H1 (cell line): ENCODE results near the gene IL17A. TPM values are rescaled to one million over a fixed set of nuclear protein-coding genes. Genes with fewer than 3 reads are reported as not detected.
"Not testable (repeated sequence)": the region's sequence is repeated elsewhere in the genome, so short reads cannot be mapped to it uniquely, and the experiment has no call there.

Experiments used
- CTCF ChIA-PET: fragments of 300-600 bp; sonication (Branson Sonifier 250); formaldehyde crosslinking; loops from one replicate; lab custom pipeline; 2021; ENCODE audit not compliant: partially characterized antibody; lab: Charles Lee
- POLR2A ChIA-PET: fragments of 300-600 bp; sonication (Branson Sonifier 250); formaldehyde crosslinking; loops from one replicate; lab custom pipeline; 2021; ENCODE audit warnings: inconsistent platforms; ENCODE audit not compliant: partially characterized antibody; lab: Charles Lee
- DNase-seq, 2 experiments: peaks; one replicate each; pipeline versions ENCODE4 v3.0.0 to v3.0.0-alpha.2; 2010 to 2022; ENCODE audit warnings: low spot score in 2 of 2, low read depth in 1 of 2, mixed read lengths in 1 of 2
- FAIRE-seq: peaks from 2 replicates; lab custom pipeline; 2011; peaks lifted over from hg19 to GRCh38; lab: Jason Lieb, UNC
- H2AFZ ChIP-seq: 2 replicates; pipeline ENCODE4 v1.8.1; 2012; ENCODE audit warnings: low read length, inconsistent platforms
- H2AK5ac ChIP-seq: 2 replicates; pipeline ENCODE4 v1.6.1; 2013; ENCODE audit warnings: low read depth, low read length
- H2BK120ac ChIP-seq: replicated peaks from 2 replicates; pipeline ENCODE3; 2013; ENCODE audit warnings: low read depth, low read length, inconsistent platforms
- H2BK12ac ChIP-seq: 2 replicates; pipeline ENCODE4 v1.6.1; 2013; ENCODE audit warnings: low read depth, low read length
- H2BK15ac ChIP-seq: 2 replicates; pipeline ENCODE4 v1.6.1; 2013; ENCODE audit warnings: low read length
- H2BK20ac ChIP-seq: 2 replicates; pipeline ENCODE4 v1.6.1; 2013; ENCODE audit warnings: low read length
- H2BK5ac ChIP-seq: 2 replicates; pipeline ENCODE4 v1.6.1; 2013; ENCODE audit warnings: low read depth, low read length
- H3K14ac ChIP-seq: 2 replicates; pipeline ENCODE4 v1.6.1; 2013; ENCODE audit warnings: inconsistent platforms; ENCODE audit not compliant: insufficient read length
- H3K18ac ChIP-seq: 2 replicates; pipeline ENCODE4 v1.6.1; 2013; ENCODE audit warnings: low read length; ENCODE audit errors: extremely low read depth
- H3K23ac ChIP-seq: 2 replicates; pipeline ENCODE4 v1.6.1; 2013; ENCODE audit warnings: inconsistent platforms; ENCODE audit not compliant: insufficient read length
- H3K23me2 ChIP-seq: 2 replicates; pipeline ENCODE4 v1.6.1; 2013; ENCODE audit warnings: low read depth, low read length
- H3K27ac ChIP-seq: 2 replicates; pipeline ENCODE4 v1.6.1; 2011; ENCODE audit warnings: low read depth, low read length, inconsistent platforms
- H3K27me3 ChIP-seq, 4 experiments: replicated peaks in 1 of 4; 1 replicate in 1 of 4; 2 replicates in 3 of 4; pipeline versions ENCODE4 v1.6.1 to v1.8.1; 2011 to 2013; ENCODE audit warnings: low read length in 3 of 4, mild to moderate bottlenecking in 3 of 4, inconsistent platforms in 2 of 4, mixed read lengths in 2 of 4, moderate library complexity in 1 of 4; ENCODE audit not compliant: control insufficient read depth in 3 of 4, insufficient read depth in 3 of 4; ENCODE audit errors: extremely low read depth in 1 of 4
- H3K36me3 ChIP-seq, 4 experiments: 2 replicates each; pipeline versions ENCODE4 v1.6.1 to v1.8.1; 2011 to 2013; ENCODE audit warnings: mild to moderate bottlenecking in 4 of 4, low read length in 3 of 4, moderate library complexity in 2 of 4, control low read depth in 1 of 4, inconsistent platforms in 1 of 4; ENCODE audit not compliant: insufficient read depth in 4 of 4, control insufficient read depth in 2 of 4
- H3K4ac ChIP-seq: replicated peaks from 2 replicates; pipeline ENCODE3; 2013; ENCODE audit warnings: low read length, low read depth, mixed read lengths, inconsistent platforms; ENCODE audit not compliant: insufficient read length
- H3K4me1 ChIP-seq, 4 experiments: replicated peaks in 1 of 4; 1 replicate in 1 of 4; 2 replicates in 3 of 4; pipeline versions ENCODE4 v1.6.1 to v1.8.1; 2011 to 2013; ENCODE audit warnings: low read length in 3 of 4, inconsistent platforms in 2 of 4, mixed read lengths in 1 of 4; ENCODE audit not compliant: insufficient read depth in 4 of 4, control insufficient read depth in 3 of 4
- H3K4me2 ChIP-seq, 2 experiments: 2 replicates each; pipeline versions ENCODE4 v1.6.1 to v1.8.1; 2011 to 2013; ENCODE audit warnings: low read depth in 2 of 2, low read length in 2 of 2, control low read depth in 1 of 2, inconsistent platforms in 1 of 2, mild to moderate bottlenecking in 1 of 2; ENCODE audit not compliant: insufficient read depth in 1 of 2
- H3K4me3 ChIP-seq, 4 experiments: fragments of 200-600, 300-600 bp in 1 of 4; sonication (generic), shearing (Covaris generic), sonication (Bioruptor Twin) in 1 of 4; 2 replicates each; pipeline versions ENCODE4 v1.5.1 to v1.8.1; 2011 to 2016; ENCODE audit warnings: low read length in 4 of 4, low read depth in 3 of 4, control low read depth in 2 of 4, inconsistent platforms in 2 of 4, mild to moderate bottlenecking in 2 of 4, mixed read lengths in 1 of 4, moderate library complexity in 1 of 4; ENCODE audit not compliant: insufficient read depth in 2 of 4; ENCODE audit errors: extremely low read depth in 1 of 4
- H3K56ac ChIP-seq: replicated peaks from 2 replicates; pipeline ENCODE3; 2013; ENCODE audit warnings: low read depth, mild to moderate bottlenecking, mixed read lengths, low read length, inconsistent platforms; ENCODE audit not compliant: insufficient read length
- H3K79me1 ChIP-seq: 2 replicates; pipeline ENCODE4 v1.6.1; 2013; ENCODE audit warnings: low read depth, low read length, control low read depth
- H3K79me2 ChIP-seq, 2 experiments: 2 replicates each; pipeline versions ENCODE4 v1.6.1 to v1.8.1; 2012 to 2013; ENCODE audit warnings: low read length in 2 of 2, mild to moderate bottlenecking in 2 of 2, inconsistent platforms in 1 of 2; ENCODE audit not compliant: insufficient read depth in 2 of 2, control insufficient read depth in 1 of 2
- H3K9ac ChIP-seq, 4 experiments: replicated peaks in 1 of 4; 1 replicate in 1 of 4; 2 replicates in 3 of 4; pipeline versions ENCODE4 v1.6.1 to v1.8.1; 2011 to 2013; ENCODE audit warnings: low read depth in 3 of 4, low read length in 3 of 4, control low read depth in 2 of 4, mild to moderate bottlenecking in 2 of 4, moderate library complexity in 2 of 4, inconsistent platforms in 1 of 4; ENCODE audit errors: extremely low read depth in 1 of 4
- H3K9me3 ChIP-seq, 2 experiments: 2 replicates each; pipeline versions ENCODE4 v1.6.1 to v1.8.1; 2012 to 2013; ENCODE audit warnings: mild to moderate bottlenecking in 2 of 2, moderate library complexity in 2 of 2, control low read depth in 1 of 2, inconsistent platforms in 1 of 2, low read depth in 1 of 2, low read length in 1 of 2, mixed read lengths in 1 of 2; ENCODE audit not compliant: insufficient read depth in 2 of 2
- H4K20me1 ChIP-seq, 2 experiments: replicated peaks in 1 of 2; 2 replicates each; pipeline versions ENCODE3 to v1.8.1; 2011 to 2013; ENCODE audit warnings: inconsistent platforms in 2 of 2, low read length in 2 of 2, mild to moderate bottlenecking in 1 of 2; ENCODE audit not compliant: insufficient read depth in 2 of 2, control insufficient read depth in 1 of 2
- H4K5ac ChIP-seq: 2 replicates; pipeline ENCODE4 v1.6.1; 2013; ENCODE audit warnings: low read length, low read depth, mixed read lengths, inconsistent platforms; ENCODE audit not compliant: insufficient read length
- H4K8ac ChIP-seq: 2 replicates; pipeline ENCODE4 v1.8.0; 2013; ENCODE audit warnings: mild to moderate bottlenecking, moderate library complexity, low read length, inconsistent platforms; ENCODE audit not compliant: insufficient read depth; ENCODE audit errors: extremely low read depth
- H4K91ac ChIP-seq: replicated peaks from 2 replicates; pipeline ENCODE3; 2013; ENCODE audit warnings: low read length, mixed read lengths, inconsistent platforms; ENCODE audit not compliant: insufficient read length
- KDM1A ChIP-seq: fragments of 200-600, 300-600 bp; sonication (generic); IDR thresholded peaks from 2 replicates; pipeline ENCODE4 v1.7.1; 2016; ENCODE audit warnings: mild to moderate bottlenecking, low read length, borderline replicate concordance
- WGBS, 2 experiments: shearing (Covaris generic) in 1 of 2; methylation state at CpG; one replicate each; pipeline versions ENCODE4 v1.1.6 to v1.1.7; 2013 to 2015; ENCODE audit warnings: low lambda C conversion rate in 2 of 2, mixed read lengths in 2 of 2, inconsistent platforms in 1 of 2, low coverage in 1 of 2, missing lambda C conversion rate in 1 of 2; ENCODE audit not compliant: insufficient replicate concordance in 2 of 2, insufficient coverage in 1 of 2, insufficient read length in 1 of 2; ENCODE audit errors: extremely low coverage in 1 of 2, missing lambda C conversion rate in 1 of 2; 5-methylcytosine and 5-hydroxymethylcytosine counted together
- polyA plus RNA-seq, 7 experiments: library from polyadenylated mRNA; depleted of rRNA in 3 of 7; stranded (reverse) in 5 of 7; unstranded in 2 of 7; fragments of >200 nt in 5 of 7; fragments of 200-250 nt in 2 of 7; gene quantifications; 1 replicate in 5 of 7; 2 replicates in 1 of 7; 4 replicates in 1 of 7; pipeline versions ENCODE4 v1.2.1 to v1.2.3, GENCODE V29; 2011 to 2013; ENCODE audit warnings: missing spikeins in 2 of 7, mixed read lengths in 2 of 7
- total RNA-seq: library from RNA; stranded (reverse); fragmentation: NEBNext Ultra II Directional; extraction: Animal tissue kit (Norgen Biotek cat#: 25700); gene quantifications from 2 replicates; pipeline ENCODE4 v1.2.1, GENCODE V29; 2021

Gene IL17A
- total and polyA plus RNA-seq, 2 of the 8 experiments (the other 6 are each of a cell fraction or from before 2014, with no cell fraction given) = not detected

GRCh38 chr6:52168351-52168750, 17.8 kb upstream of the IL17A start:
- H3K4me3 ChIP-seq, H2AFZ ChIP-seq, H3K27ac ChIP-seq, CTCF ChIA-PET, H3K79me1 ChIP-seq, H3K18ac ChIP-seq, H4K5ac ChIP-seq, H4K8ac ChIP-seq, H3K4ac ChIP-seq, H4K91ac ChIP-seq, H3K9me3 ChIP-seq, DNase-seq, H2BK15ac ChIP-seq, H3K14ac ChIP-seq, H2BK120ac ChIP-seq, H4K20me1 ChIP-seq, H3K4me1 ChIP-seq, H3K79me2 ChIP-seq, H2AK5ac ChIP-seq, H3K23ac ChIP-seq, H2BK12ac ChIP-seq, H3K36me3 ChIP-seq, H3K23me2 ChIP-seq, H3K56ac ChIP-seq, H3K27me3 ChIP-seq, H3K9ac ChIP-seq, H3K4me2 ChIP-seq, H2BK5ac ChIP-seq, POLR2A ChIA-PET, H2BK20ac ChIP-seq, FAIRE-seq: not testable (repeated sequence)
- WGBS, 2 experiments = 33% methylated on average over 3 of the region's 3 CpGs; no CpG with 5 or more reads in 1 of the 2 experiments
- TF ChIP-seq KDM1A = 0 out of 2 replicates have a peak, but pooled peaks have one; percentile 26
